Smooth muscle cell of the brain vasculature (primary cell): Measurements from ENCODE around the gene RGS14.
"Not testable (repeated sequence)": the region's sequence is repeated elsewhere in the genome, so short reads cannot be mapped to it uniquely, and the experiment has no call there.

Experiments
- DNase-seq: peaks from one replicate; pipeline ENCODE4 v3.0.0-alpha.2; 2012; ENCODE audit warnings: low read depth, low spot score

Gene RGS14

GRCh38 chr5:177349762-177350161, 8.0 kb upstream of the RGS14 start:
- no peak for DNase-seq

- DNase-seq: no peak
Measured at GRCh38 chr5:177350776-177351391, 6.8 kb upstream of the RGS14 start.

- peak; percentile 89 for DNase-seq
Measured at GRCh38 chr5:177351392-177352329, 6.1 kb upstream of the RGS14 start, which contains the start of gene LMAN2. TSS of gene LMAN2 (minus strand) at chr5:177351668. CDS start at chr5:177351647, 21 bp downstream.

- DNase-seq: no peak
Measured at GRCh38 chr5:177353093-177353492, 4.6 kb upstream of the RGS14 start.

GRCh38 chr5:177354256-177354655, 3.5 kb upstream of the RGS14 start:
- no peak for DNase-seq

GRCh38 chr5:177354711-177355110, 3.0 kb upstream of the RGS14 start:
- no peak for DNase-seq

GRCh38 chr5:177355162-177355867, 2.4 kb upstream of the RGS14 start:
- DNase-seq: no peak

- no peak for DNase-seq
Measured at GRCh38 chr5:177355868-177356168, 1.9 kb upstream of the RGS14 start.

GRCh38 chr5:177356746-177357145, 978 bp upstream of the RGS14 start:
- no peak for DNase-seq

GRCh38 chr5:177357146-177357458, 622 bp upstream of the RGS14 start:
- no peak for DNase-seq

- DNase-seq: no peak
Measured at GRCh38 chr5:177358370-177358819, 671 bp downstream of the RGS14 start.

GRCh38 chr5:177359451-177359851, 1.7 kb downstream of the RGS14 start:
- DNase-seq: no peak

- no peak for DNase-seq
Measured at GRCh38 chr5:177359860-177360259, 2.1 kb downstream of the RGS14 start.

- DNase-seq: not testable (repeated sequence)
Measured at GRCh38 chr5:177360740-177361139, 3.0 kb downstream of the RGS14 start.

GRCh38 chr5:177361418-177362291, 3.9 kb downstream of the RGS14 start:
- no peak for DNase-seq

GRCh38 chr5:177362292-177362609, 4.5 kb downstream of the RGS14 start:
- DNase-seq: no peak

GRCh38 chr5:177362610-177363507, 5.1 kb downstream of the RGS14 start:
- DNase-seq: no peak

GRCh38 chr5:177363565-177363964, 5.8 kb downstream of the RGS14 start:
- no peak for DNase-seq

- DNase-seq: no peak
Measured at GRCh38 chr5:177364159-177364962, 6.6 kb downstream of the RGS14 start.
